ENCODE data around the gene AQP3. TPM values are rescaled to one million over a fixed set of nuclear protein-coding genes. Genes with fewer than 3 reads are reported as not detected.
"Not testable (repeated sequence)": the region's sequence is repeated elsewhere in the genome, so short reads cannot be mapped to it uniquely, and the experiment has no call there.

AQP3 gene
- polyA plus RNA-seq, 4 donors, result 4.9 to 111 (median 44.4) TPM

DNA sequence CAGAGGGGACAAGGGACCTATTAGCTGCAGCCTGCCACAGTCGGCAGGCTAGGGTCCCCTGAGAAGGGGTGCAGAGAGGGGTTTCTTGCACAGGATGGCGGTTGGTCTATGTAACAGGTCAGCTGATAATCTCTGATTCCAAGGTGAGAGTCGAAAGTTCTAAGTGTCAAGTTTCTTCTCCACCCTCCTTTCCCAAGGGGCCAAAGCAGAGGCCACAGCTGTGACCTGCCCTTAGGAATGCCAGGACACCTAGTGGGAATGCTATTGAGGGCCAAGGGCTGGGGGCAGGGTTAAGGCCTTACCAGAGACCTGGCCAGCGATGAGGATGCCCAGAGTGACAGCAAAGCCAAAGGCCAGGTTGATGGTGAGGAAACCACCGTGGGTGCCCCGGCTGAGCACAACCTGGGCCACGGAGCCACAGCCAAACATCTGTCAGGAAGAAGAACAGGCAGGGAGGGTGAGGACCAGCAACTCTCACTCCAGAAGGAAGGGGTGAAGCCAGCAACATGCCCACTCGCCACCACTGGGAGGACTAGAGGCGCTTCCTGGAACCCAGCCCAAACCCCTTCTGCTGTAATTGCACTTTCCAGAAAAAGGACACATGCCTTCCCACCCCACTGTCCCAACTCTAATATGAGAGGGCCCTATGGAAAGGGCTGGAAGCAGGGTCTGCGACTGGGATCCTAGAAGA lies 3.8 kb downstream of the AQP3 start:
- no peak for DNase-seq (ENCODE audit: low read depth in 4 of 4, low spot score in 3 of 4)

DNA sequence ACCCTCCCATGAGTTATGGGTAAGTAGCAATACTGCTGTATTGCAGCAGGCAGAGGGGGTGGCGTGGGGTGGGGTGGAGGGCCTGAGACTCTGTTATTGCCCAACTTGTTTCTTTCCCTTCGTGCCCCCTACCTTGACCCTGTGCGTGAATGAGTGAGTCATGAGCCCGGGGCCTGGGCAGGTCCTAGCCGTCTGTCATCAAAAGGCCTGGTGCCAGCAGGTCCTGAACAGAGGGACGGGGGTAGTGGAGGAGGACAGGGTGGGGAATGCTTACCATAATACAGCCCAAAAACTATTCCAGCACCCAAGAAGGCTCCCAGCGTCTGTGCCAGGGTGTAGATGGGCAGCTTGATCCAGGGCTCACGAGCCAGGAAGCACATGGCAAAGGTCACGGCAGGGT lies 4.3 kb downstream of the AQP3 start:
- DNase-seq (ENCODE audit: low read depth in 4 of 4, low spot score in 3 of 4), result no peak

DNA sequence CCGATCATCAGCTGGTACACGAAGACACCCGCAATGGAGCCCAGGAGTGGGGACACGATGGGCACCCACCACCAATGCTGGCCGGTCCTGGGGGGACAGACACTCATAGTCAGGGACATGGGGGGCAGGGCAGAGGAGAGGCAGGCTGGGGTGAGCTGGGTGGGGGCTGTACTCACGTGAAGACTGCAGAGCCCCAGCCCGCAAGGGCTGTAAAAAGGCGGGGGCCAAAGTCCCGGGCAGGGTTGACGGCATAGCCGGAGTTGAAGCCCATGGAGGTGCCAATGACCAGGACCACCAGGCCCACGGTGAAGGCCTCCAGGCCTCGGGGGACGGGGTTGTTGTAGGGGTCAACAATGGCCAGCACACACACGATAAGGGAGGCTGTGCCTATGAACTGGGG lies 5.3 kb downstream of the AQP3 start:
- no peak for DNase-seq (ENCODE audit: low read depth in 4 of 4, low spot score in 3 of 4)

DNA sequence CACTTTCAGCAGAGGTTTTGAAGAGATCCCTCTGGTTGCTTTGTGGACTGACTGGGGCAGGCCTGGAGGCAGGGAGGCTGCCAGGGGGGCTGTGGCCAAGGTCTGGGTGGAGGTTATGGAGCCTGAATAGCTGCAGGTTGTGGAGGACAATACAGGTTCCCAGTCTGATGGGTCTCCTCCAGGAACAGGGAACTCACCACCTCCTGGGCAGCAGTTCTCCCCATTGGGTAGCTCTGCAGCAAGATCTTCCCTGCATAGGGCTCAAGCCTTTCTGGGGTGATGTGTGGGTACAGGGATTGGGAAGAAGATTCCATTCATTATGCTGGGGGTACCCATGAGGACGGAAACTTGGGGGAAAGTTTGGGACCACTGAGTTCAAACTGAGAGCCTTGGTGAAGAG lies 6.8 kb downstream of the AQP3 start:
- DNase-seq (ENCODE audit: low read depth in 4 of 4, low spot score in 3 of 4), result no peak

DNA sequence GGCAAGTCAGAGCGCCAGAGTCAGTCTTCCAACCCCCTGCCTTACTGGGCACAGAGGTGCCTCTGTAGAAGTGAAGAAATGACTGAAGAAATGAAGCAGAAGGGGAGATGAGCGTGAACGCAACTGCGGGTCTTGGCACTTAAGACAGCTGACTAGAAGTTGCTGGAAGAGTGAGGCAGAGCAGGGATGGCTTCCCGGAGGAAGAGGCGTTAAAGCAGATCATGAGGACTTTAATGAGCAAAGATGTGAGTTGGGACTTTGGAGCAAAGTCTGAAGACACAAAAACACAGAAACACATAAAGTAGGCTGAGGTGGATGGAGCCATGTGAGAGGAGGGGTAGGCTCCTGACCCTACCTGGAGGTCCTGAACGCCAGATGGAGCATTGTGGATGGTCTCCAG lies 7.2 kb downstream of the AQP3 start:
- DNase-seq (ENCODE audit: low read depth in 4 of 4, low spot score in 3 of 4), result no peak

DNA sequence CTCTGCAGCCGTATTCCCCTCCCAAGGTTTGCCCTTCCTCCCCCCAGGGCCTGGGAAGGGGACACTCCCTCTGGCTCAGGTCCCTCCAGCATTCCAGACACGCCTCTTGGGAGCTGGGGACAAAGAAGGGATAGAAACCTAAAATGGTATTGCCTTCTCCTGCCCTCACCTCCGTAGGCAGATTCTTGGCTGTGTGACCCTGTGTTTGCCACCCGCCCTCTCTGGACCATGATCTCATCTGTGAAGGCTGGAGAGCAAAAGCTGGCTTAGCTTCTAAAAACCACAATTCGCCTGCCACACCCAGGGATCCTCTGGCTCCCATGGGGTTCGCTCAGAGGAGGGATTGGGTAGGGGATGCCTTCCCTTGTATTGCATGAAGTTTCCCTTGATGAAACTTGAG lies 7.7 kb downstream of the AQP3 start:
- no peak for DNase-seq (ENCODE audit: low read depth in 4 of 4, low spot score in 3 of 4)

DNA sequence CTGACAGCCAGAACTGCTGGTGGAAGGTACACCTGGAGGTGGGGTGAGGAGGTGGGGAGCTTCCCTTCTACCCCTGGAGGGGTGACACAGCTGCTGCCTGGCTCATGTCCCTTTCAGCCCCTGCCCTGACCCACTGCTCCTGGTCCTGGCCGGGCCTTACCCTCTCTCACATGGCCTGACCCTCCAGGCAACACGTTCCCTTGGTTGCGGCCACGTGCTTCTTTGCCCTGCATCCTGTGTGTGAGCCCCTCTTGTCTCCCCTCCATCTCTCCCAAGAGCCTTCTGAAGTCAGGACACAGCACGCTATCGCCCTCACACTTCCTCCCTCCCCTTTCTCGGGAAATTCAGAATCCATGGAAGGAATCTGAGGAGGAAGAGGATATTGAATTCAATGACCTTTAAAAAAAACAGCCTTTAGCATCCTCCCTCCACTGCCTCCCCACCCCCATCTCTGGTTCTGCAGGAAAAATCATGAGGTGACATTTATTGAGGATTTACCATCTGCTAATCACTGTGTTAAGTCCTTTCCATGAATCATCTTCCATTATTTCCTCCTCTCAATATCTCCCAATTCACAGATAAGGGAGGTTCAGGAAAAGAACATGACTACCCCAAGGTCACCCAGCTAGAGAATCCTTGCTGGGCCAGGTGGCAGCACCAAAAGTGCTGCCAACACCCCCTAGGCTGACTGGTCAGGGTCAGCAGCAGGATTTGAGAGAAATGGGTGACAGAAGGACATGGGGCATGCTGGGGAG lies 8.3 kb downstream of the AQP3 start:
- no peak for DNase-seq (ENCODE audit: low read depth in 4 of 4, low spot score in 3 of 4)

DNA sequence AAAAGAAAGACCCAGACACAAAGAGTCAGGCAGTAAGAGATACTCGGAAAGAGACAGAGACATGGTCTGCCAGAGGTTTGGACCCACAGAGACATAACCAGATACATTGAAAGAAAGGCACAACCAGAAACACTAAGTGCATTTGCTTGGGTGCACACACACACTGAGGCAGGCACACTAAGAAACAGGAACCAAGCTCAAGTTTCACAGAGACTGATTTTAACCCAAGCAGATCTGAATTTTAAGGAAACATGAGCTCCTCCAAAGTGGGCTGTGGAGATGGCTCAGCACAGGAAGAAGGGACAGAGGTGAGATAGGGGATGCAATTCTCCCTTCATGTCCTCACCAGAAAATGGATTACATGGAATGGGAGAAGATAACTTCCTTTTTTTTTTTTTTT lies 9.5 kb downstream of the AQP3 start:
- DNase-seq (ENCODE audit: low read depth in 4 of 4, low spot score in 3 of 4), result no peak

DNA sequence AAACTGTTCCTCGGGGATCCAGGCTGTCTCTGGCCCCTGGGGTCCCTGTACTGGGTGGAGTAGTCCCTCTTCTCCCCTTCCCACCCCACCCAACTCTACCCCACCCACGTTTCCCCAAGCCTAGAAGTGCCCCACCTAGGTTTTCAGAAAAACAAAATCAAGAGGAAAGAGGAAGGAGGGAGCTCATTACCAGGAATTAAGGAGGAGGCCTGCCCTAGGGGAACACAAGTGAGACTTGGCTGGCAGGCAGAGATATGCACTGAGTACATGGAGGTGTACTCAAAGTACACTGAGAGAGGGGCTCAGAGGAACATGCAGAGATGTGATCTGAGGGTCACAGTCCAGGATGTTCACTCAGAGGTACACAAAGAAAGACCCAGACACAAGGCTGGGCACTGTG lies 10.2 kb downstream of the AQP3 start:
- no peak for DNase-seq (ENCODE audit: low read depth in 4 of 4, low spot score in 3 of 4)

DNA sequence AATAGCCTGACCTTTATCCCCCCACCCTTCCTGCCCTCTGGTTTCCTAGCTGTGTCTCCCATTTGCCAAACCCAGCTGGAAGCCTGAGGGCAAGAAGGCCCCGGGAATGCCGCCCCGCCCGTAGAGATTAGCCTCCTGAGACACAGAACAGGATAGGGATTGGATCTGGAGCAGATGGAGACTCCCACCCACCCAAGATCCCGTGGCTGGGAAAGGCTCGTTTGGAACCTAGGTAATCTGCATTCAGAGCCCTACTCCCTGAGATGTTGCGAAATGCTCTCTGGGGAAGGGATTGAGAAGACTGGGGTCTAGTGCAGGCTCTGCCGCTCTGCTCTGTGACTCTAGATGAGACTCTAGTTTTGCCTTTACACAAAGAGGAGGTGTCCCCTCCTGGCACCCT lies 10.9 kb downstream of the AQP3 start:
- no peak for DNase-seq (ENCODE audit: low read depth in 4 of 4, low spot score in 3 of 4)

DNA sequence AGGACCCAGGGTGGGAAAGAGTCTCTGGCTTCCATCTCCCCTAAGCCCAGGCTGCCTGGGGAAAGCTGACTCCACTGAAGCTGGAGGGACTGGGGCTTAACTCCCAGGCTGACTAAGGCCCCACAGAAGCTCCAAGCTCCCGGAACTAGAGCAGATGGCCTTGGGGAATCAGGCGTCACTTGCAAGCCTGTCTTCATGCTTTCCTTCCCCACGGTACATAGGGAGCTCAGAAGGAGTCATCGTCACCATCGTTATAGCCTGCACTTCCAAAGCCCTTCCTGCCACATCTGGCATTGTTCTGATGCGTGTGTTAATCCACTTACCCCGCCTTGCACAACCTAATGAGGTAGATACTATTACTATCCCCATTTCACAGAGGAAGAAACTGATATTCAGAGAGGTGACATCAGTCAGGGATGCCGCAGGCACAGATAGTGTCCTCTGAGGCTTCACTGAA lies 11.5 kb downstream of the AQP3 start:
- DNase-seq (ENCODE audit: low read depth in 4 of 4, low spot score in 3 of 4), result no peak

DNA sequence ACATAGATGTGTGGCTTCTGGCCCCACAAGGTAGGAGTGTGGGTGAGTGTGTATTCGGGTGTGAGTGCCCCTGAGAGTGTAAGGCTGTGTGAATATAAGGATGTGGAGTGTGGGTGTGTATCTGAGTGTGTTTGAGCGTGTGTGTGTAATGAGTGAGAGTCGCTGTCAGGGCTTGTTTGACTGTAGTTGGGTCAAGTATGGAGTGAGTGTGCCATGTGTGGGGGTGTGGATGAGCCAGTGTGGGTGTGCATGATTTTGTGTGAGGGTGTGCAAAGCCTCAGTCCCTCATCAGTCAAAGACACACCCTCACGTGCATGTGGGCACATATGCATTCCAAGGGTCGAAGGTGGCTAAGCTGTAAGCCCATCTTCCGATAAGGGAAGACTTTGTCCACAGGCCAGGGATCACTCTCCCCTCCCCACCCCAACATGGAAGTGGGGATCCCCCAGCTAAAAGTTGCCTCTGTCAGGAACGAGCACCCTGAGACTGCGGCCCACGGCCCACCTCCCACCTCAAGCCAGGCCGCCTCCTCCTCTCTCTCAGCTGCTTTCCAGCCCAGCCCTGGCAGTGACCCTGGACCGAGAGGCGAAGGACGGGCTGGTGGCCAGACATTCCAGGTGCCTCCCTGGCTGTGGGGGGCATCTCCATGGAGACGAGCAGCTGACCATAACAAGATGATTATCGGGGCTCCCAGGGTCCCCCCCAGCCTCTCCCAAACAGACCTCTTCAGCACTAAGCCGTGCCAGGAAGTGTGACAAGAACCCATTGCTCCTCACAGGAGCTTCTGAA lies 12.9 kb downstream of the AQP3 start:
- no peak for DNase-seq (ENCODE audit: low read depth in 4 of 4, low spot score in 3 of 4)

DNA sequence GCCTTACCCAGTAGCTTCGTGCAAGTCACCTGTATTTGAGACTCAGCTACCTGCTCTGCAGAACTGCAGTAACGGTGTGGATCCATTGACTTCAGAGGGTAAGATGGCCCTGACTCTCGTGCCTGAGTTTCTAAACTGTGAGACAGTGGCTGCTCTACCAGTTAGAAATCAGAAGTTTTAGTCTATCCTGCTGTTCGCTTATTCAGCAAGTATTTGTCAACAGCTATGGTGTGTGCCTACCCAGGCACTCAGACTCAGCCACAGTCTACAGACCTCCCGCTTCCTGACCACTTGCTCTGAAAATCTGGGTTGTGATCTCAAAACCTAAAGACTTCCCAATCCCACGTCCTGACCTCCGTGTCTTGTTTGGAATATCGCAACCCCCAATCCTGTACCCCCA lies 13.5 kb downstream of the AQP3 start:
- no peak for DNase-seq (ENCODE audit: low read depth in 4 of 4, low spot score in 3 of 4)

DNA sequence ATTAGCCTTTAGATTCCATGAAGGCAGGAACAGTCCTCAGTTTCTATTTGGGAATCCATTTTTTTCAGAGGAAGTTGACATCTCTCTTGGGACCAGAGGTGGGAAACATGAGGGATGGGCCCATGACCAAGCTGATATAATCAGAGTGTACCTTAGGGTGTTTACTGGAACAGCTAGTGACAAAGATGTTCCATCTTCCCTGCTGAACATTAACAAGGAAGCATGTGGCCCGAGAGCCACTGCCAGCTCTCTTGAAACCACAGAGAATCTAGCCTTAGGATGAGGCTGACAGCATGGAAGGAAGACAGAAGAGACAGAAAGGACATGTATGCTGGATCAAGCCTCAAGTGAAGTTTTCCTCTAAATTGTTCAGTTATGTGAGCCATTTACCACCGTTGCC lies 16.0 kb downstream of the AQP3 start:
- DNase-seq (ENCODE audit: low read depth in 4 of 4, low spot score in 3 of 4), result no peak

DNA sequence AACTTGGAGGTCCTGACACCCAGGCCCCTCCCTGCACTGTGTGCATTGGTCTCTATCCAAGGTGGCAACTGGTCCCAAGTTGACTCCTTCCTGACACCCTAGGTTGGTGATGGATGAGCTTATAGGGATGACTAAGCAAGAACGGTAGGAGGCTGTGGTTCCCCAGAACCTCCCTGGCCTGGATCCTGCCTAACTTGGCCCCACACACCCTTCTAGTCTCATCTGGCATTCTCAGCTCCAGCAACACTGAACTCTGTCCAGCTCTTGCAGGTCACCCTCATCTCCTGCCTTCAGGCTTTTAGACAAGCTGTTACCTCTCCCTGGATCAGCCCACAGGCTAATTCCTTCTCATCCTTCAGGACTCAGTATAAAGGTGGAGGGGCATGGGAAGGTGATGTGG lies 16.5 kb downstream of the AQP3 start:
- no peak for DNase-seq (ENCODE audit: low read depth in 4 of 4, low spot score in 3 of 4)

DNA sequence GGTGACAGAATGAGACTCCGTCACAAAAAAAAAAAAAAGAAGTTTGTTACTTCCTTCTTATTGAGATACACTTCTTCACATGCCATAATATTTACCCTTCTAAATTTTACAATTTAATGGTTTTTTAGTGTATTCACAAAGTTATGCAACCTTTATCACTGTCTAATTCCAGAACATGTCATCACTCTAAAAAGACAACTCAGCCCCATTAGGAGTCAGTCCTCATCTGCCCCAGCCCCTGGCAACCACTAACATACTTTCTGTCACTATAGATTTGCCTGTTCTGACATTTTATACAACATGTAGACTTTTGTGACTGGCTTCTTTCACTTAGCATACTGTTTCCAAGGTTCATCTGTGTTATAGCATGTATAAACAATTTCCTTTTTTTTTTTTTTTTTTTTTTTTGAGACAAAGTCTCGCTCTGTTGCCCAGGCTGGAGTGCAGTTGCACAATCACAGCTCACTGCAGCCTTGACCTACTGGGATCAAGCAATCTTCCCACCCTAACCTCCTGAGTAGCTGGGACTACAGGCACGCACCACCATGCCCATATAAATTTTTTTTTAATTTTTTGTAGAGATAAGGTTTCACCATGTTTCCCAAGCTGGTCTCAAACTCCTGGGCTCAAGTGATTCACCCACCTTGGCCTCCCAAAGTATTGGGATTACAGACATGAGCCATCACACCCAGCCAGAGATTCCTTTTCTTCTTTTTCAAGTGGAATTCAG lies 18.0 kb downstream of the AQP3 start:
- DNase-seq (ENCODE audit: low read depth in 4 of 4, low spot score in 3 of 4), result no peak

DNA sequence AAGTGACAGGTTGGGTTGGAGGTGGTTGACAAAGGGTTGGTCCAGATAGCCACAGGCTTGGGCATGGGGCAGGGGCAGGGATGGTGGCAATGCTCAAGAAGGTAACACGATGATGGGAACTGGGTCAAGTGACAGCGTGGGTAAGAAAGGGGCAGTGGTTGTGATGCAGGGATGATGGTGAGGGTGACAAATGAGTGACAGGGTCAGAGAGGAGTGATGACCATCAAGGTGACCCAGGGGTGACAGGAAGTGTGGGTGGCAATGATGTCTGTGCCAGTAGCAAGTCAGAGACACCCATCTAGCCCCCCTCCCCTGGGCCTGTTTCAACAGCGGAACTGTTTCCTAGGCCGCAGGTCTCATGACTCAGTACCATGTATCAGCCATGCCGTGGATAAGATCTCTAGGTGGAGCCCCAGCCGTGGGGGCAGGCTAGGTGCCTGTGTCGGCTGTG lies 20.5 kb downstream of the AQP3 start:
- DNase-seq (ENCODE audit: low read depth in 4 of 4, low spot score in 3 of 4), result no peak

DNA sequence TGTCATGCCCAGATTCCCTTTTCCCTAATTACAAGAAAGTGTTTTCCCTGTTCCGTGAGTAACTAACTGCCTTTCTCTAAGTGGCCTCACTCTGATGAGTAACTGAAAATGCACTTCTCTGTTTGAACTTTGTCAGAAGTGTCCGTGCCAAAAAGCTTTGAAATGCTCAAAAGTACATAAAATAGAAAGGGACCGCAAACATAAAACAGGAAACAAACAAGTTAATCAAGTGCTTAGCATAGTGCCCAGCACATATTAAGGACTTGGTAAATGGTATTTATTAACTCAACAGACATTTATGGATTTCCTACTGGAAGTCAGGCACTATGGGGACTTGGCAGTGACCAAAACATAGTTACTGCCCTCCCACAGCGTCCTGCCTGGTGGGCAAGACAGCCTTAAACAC lies 22.3 kb downstream of the AQP3 start:
- DNase-seq (ENCODE audit: low read depth in 4 of 4, low spot score in 3 of 4), result no peak

DNA sequence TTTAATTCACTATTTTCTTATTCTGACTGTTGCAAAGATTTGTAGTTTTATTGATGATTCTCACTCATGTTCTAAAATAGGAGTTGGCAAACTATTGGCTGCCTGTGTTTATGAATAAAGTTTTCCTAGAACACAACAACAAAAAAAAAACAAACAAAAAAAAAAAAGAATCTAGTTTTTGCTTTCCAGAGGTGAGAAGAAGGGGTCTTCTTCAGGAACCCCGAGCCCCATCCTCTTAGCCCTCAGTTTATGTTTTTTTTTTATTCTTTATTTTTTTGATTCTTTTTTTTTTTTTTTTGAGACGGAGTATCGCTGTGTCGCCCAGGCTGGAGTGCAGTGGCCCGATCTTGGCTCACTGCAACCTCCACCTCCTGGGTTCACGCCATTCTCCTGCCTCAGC lies 22.9 kb downstream of the AQP3 start:
- not testable (repeated sequence) for DNase-seq (ENCODE audit: low read depth in 4 of 4, low spot score in 3 of 4)

DNA sequence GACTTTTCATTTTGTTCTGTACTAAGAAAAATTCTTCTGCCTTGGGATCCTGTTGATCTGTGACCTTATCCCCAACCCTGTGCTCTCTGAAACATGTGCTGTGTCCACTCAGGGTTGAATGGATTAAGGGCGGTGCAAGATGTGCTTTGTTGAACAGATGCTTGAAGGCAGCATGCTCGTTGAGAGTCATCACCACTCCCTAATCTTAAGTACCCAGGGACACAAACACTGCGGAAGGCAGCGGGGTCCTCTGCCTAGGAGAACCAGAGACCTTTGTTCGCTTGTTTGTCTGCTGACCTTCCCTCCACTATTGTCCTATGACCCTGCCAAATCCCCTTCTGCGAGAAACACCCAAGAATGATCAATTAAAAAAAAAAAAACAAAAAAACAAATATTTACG lies 23.4 kb downstream of the AQP3 start:
- DNase-seq (ENCODE audit: low read depth in 4 of 4, low spot score in 3 of 4), result not testable (repeated sequence)

Data from left renal pelvis (tissue), 4 donors.